GM12878 (cell line): Measurements from ENCODE around the gene STT3B. TPM values are rescaled to one million over a fixed set of nuclear protein-coding genes. Genes with fewer than 3 reads are reported as not detected.
A peak's percentile ranks its signal among the peaks of the same experiment; 100 is the strongest.

Experiments
- ATAC-seq: fragments of 200-7000 bp; cut with Tn5 transposase; 3 replicates; pipeline ENCODE4 v1.9.1; 2020; ENCODE audit warnings: mild to moderate bottlenecking, moderate library complexity
- BruUV-seq: library from RNA; stranded (reverse); fragments of 400-500 nt; replicated peaks from 2 replicates; lab custom pipeline; 2021; lab: Mats Ljungman, UMichigan
- CTCF ChIA-PET: fragments of 300-600 bp; sonication (Branson Sonifier 250); formaldehyde crosslinking; extraction: SDS; loops from one replicate; lab custom pipeline; 2021; ENCODE audit warnings: inconsistent platforms; lab: Yijun Ruan, JAX
- POLR2A ChIA-PET: fragments of 350-600 bp; formaldehyde crosslinking; extraction: SDS; loops from one replicate; lab custom pipeline; 2021; ENCODE audit warnings: inconsistent platforms; lab: Charles Lee
- RAD21 ChIA-PET: fragments of 300-600 bp; sonication (Branson Sonifier 250); formaldehyde crosslinking; loops from one replicate; lab custom pipeline; 2023; ENCODE audit warnings: antibody characterized with exemption; ENCODE audit not compliant: unreplicated experiment; lab: Charles Lee
- SMC1A ChIA-PET: fragments of 300-600 bp; sonication (Branson Sonifier 250); formaldehyde crosslinking; loops from one replicate; lab custom pipeline; 2023; ENCODE audit not compliant: unreplicated experiment, uncharacterized antibody; lab: Charles Lee
- DNase-seq: peaks from one replicate; pipeline ENCODE4 v3.0.0-alpha.2; 2011; ENCODE audit warnings: low read depth, low spot score
- FAIRE-seq: peaks from 3 replicates; lab custom pipeline; 2011; peaks lifted over from hg19 to GRCh38; lab: Jason Lieb, UNC
- H2AFZ ChIP-seq: 2 replicates; pipeline ENCODE4 v1.6.0; 2011; ENCODE audit warnings: low read depth, low read length, control low read depth; ENCODE audit not compliant: control insufficient read depth
- H3K27ac ChIP-seq: 2 replicates; pipeline ENCODE4 v1.5.1; 2011; ENCODE audit warnings: control low read depth; ENCODE audit not compliant: control insufficient read depth, insufficient read depth
- H3K27me3 ChIP-seq, 2 experiments: replicated peaks in 1 of 2; 2 replicates each; pipeline versions ENCODE4 v1.6.0 to v1.6.1; 2011; ENCODE audit warnings: low read length in 1 of 2; ENCODE audit not compliant: control insufficient read depth in 2 of 2, insufficient read depth in 2 of 2
- H3K36me3 ChIP-seq, 2 experiments: 2 replicates each; pipeline ENCODE4 v1.5.1; 2011; ENCODE audit warnings: low read length in 1 of 2; ENCODE audit not compliant: control insufficient read depth in 2 of 2, insufficient read depth in 2 of 2
- H3K4me1 ChIP-seq: 2 replicates; pipeline ENCODE4 v1.6.1; 2011; ENCODE audit warnings: mild to moderate bottlenecking, low read length, moderate library complexity, mixed read lengths; ENCODE audit not compliant: control insufficient read depth, insufficient read depth
- H3K4me2 ChIP-seq: 2 replicates; pipeline ENCODE4 v1.6.0; 2011; ENCODE audit warnings: control low read depth; ENCODE audit not compliant: control insufficient read depth, insufficient read depth
- H3K4me3 ChIP-seq: fragments of 200-600 bp; sonication (generic); 2 replicates; pipeline ENCODE4 v1.5.1; 2016
- H3K79me2 ChIP-seq: 2 replicates; pipeline ENCODE4 v1.6.0; 2011; ENCODE audit warnings: low read length; ENCODE audit not compliant: control insufficient read depth, insufficient read depth
- H3K9ac ChIP-seq: 2 replicates; pipeline ENCODE4 v1.8.0; 2011; ENCODE audit warnings: low read length, control low read depth, mixed read lengths; ENCODE audit not compliant: control insufficient read depth, insufficient read depth
- H3K9me3 ChIP-seq: replicated peaks from 3 replicates; pipeline ENCODE4 v1.5.1; 2011; ENCODE audit warnings: mild to moderate bottlenecking, low read length; ENCODE audit not compliant: control insufficient read depth, insufficient read depth
- H4K20me1 ChIP-seq: 2 replicates; pipeline ENCODE4 v1.6.0; 2011; ENCODE audit not compliant: control insufficient read depth, insufficient read depth
- CBX3 ChIP-seq: fragments of 200-600 bp; sonication (generic); IDR thresholded peaks from 2 replicates; pipeline ENCODE4 v1.6.1; 2016; ENCODE audit warnings: low read depth, borderline replicate concordance
- IRF4 ChIP-seq: IDR thresholded peaks from 2 replicates; pipeline ENCODE4 v1.6.1; 2011; ENCODE audit warnings: low read depth, low read length
- KDM1A ChIP-seq: fragments of 200-600 bp; sonication (generic); IDR thresholded peaks from 2 replicates; pipeline ENCODE4 v1.6.1; 2016; ENCODE audit warnings: borderline replicate concordance
- NFYB ChIP-seq: IDR thresholded peaks from 2 replicates; pipeline ENCODE4 v1.6.1; 2011; ENCODE audit warnings: low read depth, mild to moderate bottlenecking, low read length, improper control_type of control experiment, moderate library complexity; ENCODE audit not compliant: insufficient read depth
- PML ChIP-seq: IDR thresholded peaks from 2 replicates; pipeline ENCODE4 v1.6.1; 2012; ENCODE audit warnings: low read length, inconsistent platforms
- RUNX3 ChIP-seq: IDR thresholded peaks from 2 replicates; pipeline ENCODE4 v1.6.1; 2012; ENCODE audit warnings: low read length, inconsistent platforms
- WGBS: methylation state at CpG from one replicate; pipeline ENCODE4 v1.1.6; 2016; ENCODE audit warnings: low lambda C conversion rate; ENCODE audit not compliant: insufficient replicate concordance, insufficient coverage; ENCODE audit errors: missing lambda C conversion rate; 5-methylcytosine and 5-hydroxymethylcytosine counted together
- in situ Hi-C: fragments of 300-500 bp; cut with MboI; formaldehyde crosslinking; loops from 9 replicates; pipeline ENCODE4 v1.14.3; 2018; ENCODE audit warnings: mixed read lengths
- intact Hi-C: fragments of 100-400 bp; cut with micrococcal nuclease; formaldehyde crosslinking; loops from one replicate; pipeline ENCODE4 v1.14.2; 2022; ENCODE audit not compliant: unreplicated experiment
- polyA plus RNA-seq, 11 experiments: library from polyadenylated mRNA; depleted of rRNA in 4 of 11; unstranded in 6 of 11; stranded (reverse) in 5 of 11; fragments of >200 nt; fragmentation: Nextera tagmentation in 4 of 11; fragmentation: Illumina TruSeq in 1 of 11; extraction: Ambion mirVana in 4 of 11; extraction: Trizol in 1 of 11; gene quantifications; 1 replicate in 1 of 11; 2 replicates in 10 of 11; pipeline versions ENCODE4 v1.2.1 to v1.2.3, GENCODE V29; 2011 to 2016; ENCODE audit warnings: inconsistent platforms in 2 of 11, missing spikeins in 2 of 11, low read depth in 1 of 11
- total RNA-seq, 4 experiments: library from RNA; depleted of rRNA in 3 of 4; stranded (reverse); fragments of >200 nt in 3 of 4; fragmentation: Illumina TruSeq in 1 of 4; extraction: Trizol in 1 of 4; gene quantifications; 2 replicates each; pipeline versions ENCODE4 v1.2.1 to v1.2.3, GENCODE V29; 2013 to 2021
- TF ChIP-seq, protein P1 (sequence below): fragments of 450-650 bp; IDR thresholded peaks from 2 replicates; pipeline ENCODE4 v1.6.1; 2016; ENCODE audit warnings: mild to moderate bottlenecking, moderate library complexity, borderline replicate concordance

STT3B gene
- total and polyA plus RNA-seq, 10 of the 15 experiments (the other 5 are each of a cell fraction or from before 2014, with no cell fraction given): 19.9 to 208 (median 79.6) TPM

- DNase-seq: no peak
- intact Hi-C loops: no loop called here
- ATAC-seq: peak; percentile 35
- H4K20me1 ChIP-seq: peaks cover 11% of the 10 kb centered on the region; the same call in 1 of the 2 replicates
- peaks cover 73% of the 10 kb centered on the region for H3K79me2 ChIP-seq
- no peak for TF ChIP-seq IRF4
- no peak for TF ChIP-seq CBX3
- TF ChIP-seq NFYB: no peak
- no peak for TF ChIP-seq KDM1A
- peak; percentile 42; the same call in 1 of the 2 replicates for TF ChIP-seq RUNX3
- no peak for TF ChIP-seq PML
- TF ChIP-seq, protein P1, sequence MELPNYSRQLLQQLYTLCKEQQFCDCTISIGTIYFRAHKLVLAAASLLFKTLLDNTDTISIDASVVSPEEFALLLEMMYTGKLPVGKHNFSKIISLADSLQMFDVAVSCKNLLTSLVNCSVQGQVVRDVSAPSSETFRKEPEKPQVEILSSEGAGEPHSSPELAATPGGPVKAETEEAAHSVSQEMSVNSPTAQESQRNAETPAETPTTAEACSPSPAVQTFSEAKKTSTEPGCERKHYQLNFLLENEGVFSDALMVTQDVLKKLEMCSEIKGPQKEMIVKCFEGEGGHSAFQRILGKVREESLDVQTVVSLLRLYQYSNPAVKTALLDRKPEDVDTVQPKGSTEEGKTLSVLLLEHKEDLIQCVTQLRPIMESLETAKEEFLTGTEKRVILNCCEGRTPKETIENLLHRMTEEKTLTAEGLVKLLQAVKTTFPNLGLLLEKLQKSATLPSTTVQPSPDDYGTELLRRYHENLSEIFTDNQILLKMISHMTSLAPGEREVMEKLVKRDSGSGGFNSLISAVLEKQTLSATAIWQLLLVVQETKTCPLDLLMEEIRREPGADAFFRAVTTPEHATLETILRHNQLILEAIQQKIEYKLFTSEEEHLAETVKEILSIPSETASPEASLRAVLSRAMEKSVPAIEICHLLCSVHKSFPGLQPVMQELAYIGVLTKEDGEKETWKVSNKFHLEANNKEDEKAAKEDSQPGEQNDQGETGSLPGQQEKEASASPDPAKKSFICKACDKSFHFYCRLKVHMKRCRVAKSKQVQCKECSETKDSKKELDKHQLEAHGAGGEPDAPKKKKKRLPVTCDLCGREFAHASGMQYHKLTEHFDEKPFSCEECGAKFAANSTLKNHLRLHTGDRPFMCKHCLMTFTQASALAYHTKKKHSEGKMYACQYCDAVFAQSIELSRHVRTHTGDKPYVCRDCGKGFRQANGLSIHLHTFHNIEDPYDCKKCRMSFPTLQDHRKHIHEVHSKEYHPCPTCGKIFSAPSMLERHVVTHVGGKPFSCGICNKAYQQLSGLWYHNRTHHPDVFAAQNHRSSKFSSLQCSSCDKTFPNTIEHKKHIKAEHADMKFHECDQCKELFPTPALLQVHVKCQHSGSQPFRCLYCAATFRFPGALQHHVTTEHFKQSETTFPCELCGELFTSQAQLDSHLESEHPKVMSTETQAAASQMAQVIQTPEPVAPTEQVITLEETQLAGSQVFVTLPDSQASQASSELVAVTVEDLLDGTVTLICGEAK: no peak
- TF ChIP-seq, all 136 proteins: peak for 1
- ChIA-PET POLR2A (no interaction called here), RAD21 (interaction anchor here (0.9 kb wide), 1 partner anchor 89 kb away, joined by 3 read pairs; no protein-coding TSS in a partner anchor), CTCF (interaction anchor here (1.1 to 3.2 kb wide), 4 partner anchors 10 to 35 kb away, joined by 3 to 13 read pairs (median 5); no protein-coding TSS in a partner anchor), SMC1A (interaction anchor here (1.0 to 1.7 kb wide), 3 partner anchors 10 to 331 kb away, joined by 4 to 5 read pairs (median 5); no protein-coding TSS in a partner anchor)
- BruUV-seq: no TSS peak
- peaks cover 17% of the 10 kb centered on the region for H3K4me1 ChIP-seq
- FAIRE-seq: no peak
- peaks cover 0 to 7% of the 10 kb centered on the region in 2 experiments; a peak in 2 of 4 replicates for H3K36me3 ChIP-seq
- WGBS: 50% methylated on average over 2 of the region's 2 CpGs
- H3K9ac ChIP-seq: no peak overlapping the region
- no peaks in the 10 kb centered on the region; the same call in none of the 3 replicates for H3K9me3 ChIP-seq
- in situ Hi-C loops: no loop called here
- H2AFZ ChIP-seq: no peak overlapping the region
- no peak overlapping the region for H3K4me3 ChIP-seq
- no peak overlapping the region for H3K4me2 ChIP-seq
- H3K27me3 ChIP-seq: no peaks in the 10 kb centered on the region
- H3K27ac ChIP-seq: no peak overlapping the region
Observed at GRCh38 chr3:31575448-31575847, 42.7 kb downstream of the STT3B start.
